Aorta (tissue), 5 donors: Measurements from ENCODE around the gene PLEKHG3. TPM values are rescaled to one million over a fixed set of nuclear protein-coding genes. Genes with fewer than 3 reads are reported as not detected.

ENCODE experiments used
- ATAC-seq: fragments of 200-7000 bp; cut with Tn5 transposase; one replicate; pipeline ENCODE4 v1.9.1; 2022; ENCODE audit warnings: moderate library complexity; ENCODE audit not compliant: low FRiP score
- DNase-seq, 2 donors: peaks; one replicate each; pipeline ENCODE4 v3.0.0-alpha.2; 2020
- H3K27ac ChIP-seq, 2 donors: one replicate each; pipeline ENCODE4 v1.5.1; 2013; ENCODE audit warnings: low read length in 2 of 2, mild to moderate bottlenecking in 2 of 2, moderate library complexity in 2 of 2, control low read depth in 1 of 2, inconsistent platforms in 1 of 2, low read depth in 1 of 2
- H3K27me3 ChIP-seq, 2 donors: one replicate each; pipeline ENCODE4 v1.6.1; 2013; ENCODE audit warnings: control low read depth in 1 of 2, low read length in 1 of 2, mild to moderate bottlenecking in 1 of 2, moderate library complexity in 1 of 2; ENCODE audit not compliant: insufficient read depth in 2 of 2, control insufficient read depth in 1 of 2
- H3K36me3 ChIP-seq, 2 donors: one replicate each; pipeline ENCODE4 v1.6.1; 2013; ENCODE audit warnings: control low read depth in 1 of 2, low read length in 1 of 2, mild to moderate bottlenecking in 1 of 2; ENCODE audit not compliant: insufficient read depth in 2 of 2, control insufficient read depth in 1 of 2
- H3K4me1 ChIP-seq, 2 donors: one replicate each; pipeline ENCODE4 v1.6.1; 2013; ENCODE audit warnings: low read length in 2 of 2, control low read depth in 1 of 2, mild to moderate bottlenecking in 1 of 2, moderate library complexity in 1 of 2; ENCODE audit not compliant: insufficient read depth in 2 of 2, control insufficient read depth in 1 of 2
- H3K4me3 ChIP-seq, 2 donors: one replicate each; pipeline ENCODE4 v1.5.1; 2013; ENCODE audit warnings: low read length in 2 of 2, control low read depth in 1 of 2, mild to moderate bottlenecking in 1 of 2
- H3K9me3 ChIP-seq: one replicate; pipeline ENCODE4 v1.6.1; 2013; ENCODE audit warnings: mild to moderate bottlenecking, low read length; ENCODE audit not compliant: control insufficient read depth
- WGBS, 2 donors: extraction: QIAGEN DNeasy Blood & Tissue Kit; methylation state at CpG; one replicate each; pipeline ENCODE4 v1.1.7; 2013; 5-methylcytosine and 5-hydroxymethylcytosine counted together
- intact Hi-C, 2 donors: fragments of 100-400 bp; cut with DNase I; formaldehyde crosslinking; loops; one replicate each; pipeline versions ENCODE4 v1.14.2 to v1.15.0; 2022
- polyA plus RNA-seq, 2 donors: library from polyadenylated mRNA; stranded (reverse); fragments of 200-250 nt; gene quantifications; one replicate each; pipeline ENCODE4 v1.2.3, GENCODE V29; 2013
- total RNA-seq, 2 donors: library from RNA; stranded (reverse); fragmentation: NEBNext Ultra II Directional; extraction: Animal tissue kit (Norgen Biotek cat#: 25700); gene quantifications; one replicate each; pipeline ENCODE4 v1.2.1, GENCODE V29; 2021
- donor health status: healthy with polysubstance abuse.
- donor health status: Bipolar disorder and iron deficiency.
- donor health status: DM: no; HTN: no; CAD: no.
- donor health status: DM: no; HTN: no; CAD: no.
- donor health status: DM: yes; HTN: yes; CAD: no.

The PLEKHG3 gene
- total and polyA plus RNA-seq, 4 donors: 10.9 to 82.9 (median 48.2) TPM

GRCh38 chr14:64706593-64707193, 2.5 kb downstream of the PLEKHG3 start:
- intact Hi-C loops: loop anchor here in 1 of 2 donors (5.0 kb wide), 3 partner anchors 34 to 56 kb away; no protein-coding TSS in a partner anchor

GRCh38 chr14:64707661-64708060, 3.4 kb downstream of the PLEKHG3 start:
- DNase-seq (peak in 1 of 2 donors; percentile 9), ATAC-seq (no peak)
- H3K4me3 ChIP-seq: no peak overlapping the region
- no peaks in the 10 kb centered on the region for H3K9me3 ChIP-seq
- H3K27ac ChIP-seq: peak overlapping the region; percentile 37 to 42
- WGBS, 2 donors: 26 to 31% methylated on average over 7 of the region's 7 CpGs
- intact Hi-C loops: loop anchor here in 1 of 2 donors (5.0 kb wide), 3 partner anchors 35 to 55 kb away; no protein-coding TSS in a partner anchor
- H3K27me3 ChIP-seq: no peaks in the 10 kb centered on the region
- H3K36me3 ChIP-seq: no peaks in the 10 kb centered on the region
- no peaks in the 10 kb centered on the region for H3K4me1 ChIP-seq

More at GRCh38 chr14:64706593-64707193, 2.5 kb downstream of the PLEKHG3 start:
- Histone ChIP-seq H3K4me1 (no peaks in the 10 kb centered on the region), H3K4me3 (no peak overlapping the region), H3K9me3 (no peaks in the 10 kb centered on the region), H3K27me3 (no peaks in the 10 kb centered on the region), H3K27ac (peak overlapping the region; percentile 62 to 80), H3K36me3 (no peaks in the 10 kb centered on the region)
- DNase-seq: peak in 1 of 2 donors; percentile 67
- 8% methylated on average over 14 of the region's 14 CpGs for WGBS, 2 donors
- no peak for ATAC-seq

- DNase-seq (peak; percentile 77 to 80), ATAC-seq (no peak)
- no peaks in the 10 kb centered on the region for H3K9me3 ChIP-seq
- no peaks in the 10 kb centered on the region for H3K27me3 ChIP-seq
- no peaks in the 10 kb centered on the region for H3K36me3 ChIP-seq
- H3K27ac ChIP-seq: peak overlapping the region; percentile 4 to 90
- H3K4me3 ChIP-seq: no peak overlapping the region
- intact Hi-C loops: loop anchor here in 1 of 2 donors (5.0 kb wide), 3 partner anchors 36 to 54 kb away; no protein-coding TSS in a partner anchor
- WGBS, 2 donors: 3 to 5% methylated on average over 18 of the region's 18 CpGs
- H3K4me1 ChIP-seq: no peaks in the 10 kb centered on the region
Observed at GRCh38 chr14:64708148-64709004, 4.2 kb downstream of the PLEKHG3 start.

GRCh38 chr14:64709126-64709525, 4.9 kb downstream of the PLEKHG3 start:
- DNase-seq (peak in 1 of 2 donors; percentile 25), ATAC-seq (no peak)
- H3K4me3 ChIP-seq: no peak overlapping the region
- WGBS, 2 donors: 11 to 15% methylated on average over 5 of the region's 5 CpGs
- H3K27me3 ChIP-seq: no peaks in the 10 kb centered on the region
- H3K9me3 ChIP-seq: no peaks in the 10 kb centered on the region
- H3K27ac ChIP-seq: peak overlapping the region; percentile 4 to 90
- H3K4me1 ChIP-seq: no peaks in the 10 kb centered on the region
- intact Hi-C loops: loop anchor here in 1 of 2 donors (5.0 kb wide), 3 partner anchors 37 to 53 kb away; no protein-coding TSS in a partner anchor
- no peaks in the 10 kb centered on the region for H3K36me3 ChIP-seq

- Histone ChIP-seq H3K36me3 (no peaks in the 10 kb centered on the region), H3K27me3 (no peaks in the 10 kb centered on the region), H3K4me3 (no peak overlapping the region), H3K27ac (peak overlapping the region in 1 of 2 donors; percentile 74), H3K9me3 (no peaks in the 10 kb centered on the region), H3K4me1 (peaks cover 0 to 10% of the 10 kb centered on the region in 2 donors)
- intact Hi-C loops: no loop called here
- DNase-seq (no peak), ATAC-seq (peak; percentile 74)
- WGBS, 2 donors: 0 to 5% methylated on average over 5 of the region's 5 CpGs
Observed at GRCh38 chr14:64711039-64711438, 6.8 kb downstream of the PLEKHG3 start.

GRCh38 chr14:64713677-64714076, 9.5 kb downstream of the PLEKHG3 start:
- DNase-seq: no peak
- intact Hi-C loops: no loop called here

GRCh38 chr14:64714432-64715025, 10.3 kb downstream of the PLEKHG3 start:
- WGBS, 2 donors: 60 to 62% methylated on average over 5 of the region's 5 CpGs
- Histone ChIP-seq H3K4me3 (no peak overlapping the region), H3K9me3 (no peaks in the 10 kb centered on the region), H3K36me3 (no peaks in the 10 kb centered on the region), H3K27ac (peak overlapping the region in 1 of 2 donors; percentile 50), H3K27me3 (no peaks in the 10 kb centered on the region), H3K4me1 (peaks cover 6 to 27% of the 10 kb centered on the region in 2 donors)
- ATAC-seq (no peak), DNase-seq (no peak)
- intact Hi-C loops: no loop called here

More at GRCh38 chr14:64713677-64714076, 9.5 kb downstream of the PLEKHG3 start:
- Histone ChIP-seq H3K36me3 (no peaks in the 10 kb centered on the region), H3K4me3 (no peak overlapping the region), H3K4me1 (peaks cover 4 to 27% of the 10 kb centered on the region in 2 donors), H3K27me3 (no peaks in the 10 kb centered on the region), H3K9me3 (no peaks in the 10 kb centered on the region), H3K27ac (no peak overlapping the region)
- no peak for ATAC-seq

GRCh38 chr14:64715146-64715627, 11.0 kb downstream of the PLEKHG3 start:
- H3K9me3 ChIP-seq: no peaks in the 10 kb centered on the region
- H3K4me1 ChIP-seq: peaks cover 8 to 27% of the 10 kb centered on the region in 2 donors
- ATAC-seq (no peak), DNase-seq (no peak)
- H3K27me3 ChIP-seq: no peaks in the 10 kb centered on the region
- 13 to 16% methylated on average over 4 of the region's 4 CpGs for WGBS, 2 donors
- H3K4me3 ChIP-seq: no peak overlapping the region
- intact Hi-C loops: no loop called here
- H3K27ac ChIP-seq: peak overlapping the region; percentile 46 to 50
- H3K36me3 ChIP-seq: no peaks in the 10 kb centered on the region
